Heart left ventricle (tissue), 16 donors: Measurements from ENCODE around the gene LRP1. TPM values are rescaled to one million over a fixed set of nuclear protein-coding genes. Genes with fewer than 3 reads are reported as not detected.

Experiments
- ATAC-seq, 4 donors: fragments of 200-7000 bp; cut with Tn5 transposase; one replicate each; pipeline ENCODE4 v1.9.1; 2020 to 2022; ENCODE audit warnings: moderate library complexity in 4 of 4, mild to moderate bottlenecking in 3 of 4, moderate number of reproducible peaks in 1 of 4
- DNase-seq, 5 donors: peaks; one replicate each; pipeline ENCODE4 v3.0.0-alpha.2; 2020
- H3K27ac ChIP-seq, 12 donors: fragments of 200-600 bp; sonication (generic) in 4 of 12; one replicate each; pipeline versions ENCODE4 v1.5.0 to v1.8.0; 2016 to 2022; ENCODE audit warnings: mild to moderate bottlenecking in 2 of 12
- H3K27me3 ChIP-seq, 9 donors: fragments of 200-600 bp; sonication (generic) in 2 of 9; one replicate each; pipeline versions ENCODE4 v1.5.1 to v1.8.0; 2016 to 2022; ENCODE audit warnings: mild to moderate bottlenecking in 3 of 9
- H3K36me3 ChIP-seq, 9 donors: fragments of 200-600 bp; sonication (generic) in 2 of 9; one replicate each; pipeline versions ENCODE4 v1.5.0 to v1.8.0; 2018 to 2022; ENCODE audit warnings: mild to moderate bottlenecking in 2 of 9
- H3K4me1 ChIP-seq, 12 donors: fragments of 200-600 bp; sonication (generic) in 4 of 12; one replicate each; pipeline versions ENCODE4 v1.5.0 to v1.8.0; 2016 to 2022; ENCODE audit warnings: mild to moderate bottlenecking in 3 of 12
- H3K4me3 ChIP-seq, 12 donors: fragments of 200-600 bp; sonication (generic) in 4 of 12; one replicate each; pipeline versions ENCODE4 v1.5.0 to v1.8.0; 2017 to 2022; ENCODE audit warnings: mild to moderate bottlenecking in 9 of 12, moderate library complexity in 4 of 12
- H3K9me3 ChIP-seq, 12 donors: fragments of 200-600 bp; sonication (generic) in 4 of 12; one replicate each; pipeline versions ENCODE4 v1.5.0 to v1.8.0; 2016 to 2022; ENCODE audit warnings: mild to moderate bottlenecking in 1 of 12
- CTCF ChIP-seq, 12 donors: fragments of 200-600 bp; sonication (generic) in 4 of 12; IDR thresholded peaks; one replicate each; pipeline versions ENCODE4 v1.5.0 to v1.8.0; 2018 to 2022; ENCODE audit warnings: antibody characterized with exemption in 12 of 12, mild to moderate bottlenecking in 5 of 12
- POLR2A ChIP-seq, 2 donors: fragments of 450-650 bp; IDR thresholded peaks; one replicate each; pipeline ENCODE4 v1.6.1; 2017; ENCODE audit warnings: antibody characterized with exemption in 2 of 2, mild to moderate bottlenecking in 2 of 2, moderate library complexity in 2 of 2
- WGBS, 4 donors: extraction: QIAGEN DNeasy Blood & Tissue Kit in 2 of 4; methylation state at CpG; one replicate each; pipeline versions ENCODE4 v1.1.5 to v1.1.7; 2013 to 2018; 5-methylcytosine and 5-hydroxymethylcytosine counted together
- intact Hi-C, 10 donors: fragments of 100-400 bp; cut with DNase I; formaldehyde crosslinking; loops; one replicate each; pipeline versions ENCODE4 v1.11.1 to v1.14.2; 2022
- polyA plus RNA-seq, 2 donors: library from polyadenylated mRNA; stranded (reverse); fragments of 200-250 nt; gene quantifications; one replicate each; pipeline ENCODE4 v1.2.3, GENCODE V29; 2013
- total RNA-seq, 9 donors: library from RNA; depleted of rRNA in 2 of 9; stranded (reverse); fragments of >200 nt in 2 of 9; fragmentation: NEBNext Ultra II Directional in 3 of 9; extraction: Animal tissue kit (Norgen Biotek cat#: 25700) in 3 of 9; gene quantifications; one replicate each; pipeline versions ENCODE4 v1.1.0 to v1.2.4, GENCODE V29; 2016 to 2023
- donor health status: ischemic (EF 13 %, LVEDD 7.1; RV severe dilation, severe dysfunction).
- donor health status: healthy with polysubstance abuse.
- donor health status: DM: no; HTN: yes; CAD: no.
- donor health status: DM: no; HTN: no; CAD: no.
- donor health status: ischemic (EF 25% LVEDD 6.9; RV normal size, moderate dysfunction).
- donor health status: ischemic (EF 25% LVEDD 5.7; RV mildly dilated, moderate dysfunction).
- donor health status: healthy.
- donor health status: DM: yes; HTN: yes; CAD: no.
- donor health status: ischemic (EF 35%, LVEDD 5.7; RV mildly dilated, moderate dysfunction).
- donor health status: nonischemic (EF 11% LVEDD 7.7; RV severe dilation, severe dysfunction).
- donor health status: DM: yes; HTN: yes; CAD: no.
- donor health status: PGD.
- donor health status: ischemic (EF 29% LVEDD 5.4; RV normal size, mild dysfunction).
- donor health status: nonischemic (EF 23%, LVEDD 6.1; RV moderate dilation, normal function).

The LRP1 gene
- total and polyA plus RNA-seq, 11 donors = 23.0 to 316 (median 69.0) TPM

GRCh38 chr12:57216921-57217879 is 88.9 kb downstream of the LRP1 start:
- no peaks in the 10 kb centered on the region for H3K9me3 ChIP-seq
- peak overlapping the region; percentile 21 to 66 (median 56) for H3K4me3 ChIP-seq
- WGBS, 4 donors = 4 to 11% (median 5%) methylated on average over 25 to 63 of the region's 63 CpGs
- DNase-seq = no peak
- no peak for TF ChIP-seq POLR2A (IDR thresholded peaks at IDR 0.05)
- TF ChIP-seq CTCF (IDR thresholded peaks at IDR 0.05) = no peak
- peaks cover 8 to 45% (median 33%) of the 10 kb centered on the region in 12 donors for H3K4me1 ChIP-seq
- no peak overlapping the region for H3K27ac ChIP-seq
- intact Hi-C loops = loop anchor here in 2 of 10 donors (1.0 to 5.0 kb wide), 2 partner anchors 20 to 240 kb away; partner anchors contain the start of genes GLI1 (in 1 of the 2) and INHBE (in 1 of the 2)
- H3K27me3 ChIP-seq = peaks cover 9 to 73% (median 54%) of the 10 kb centered on the region in 9 donors
- H3K36me3 ChIP-seq = peaks cover 0 to 8% (median 2%) of the 10 kb centered on the region in 9 donors
- no peak for ATAC-seq

GRCh38 chr12:57218030-57218853 is 90.0 kb downstream of the LRP1 start:
- H3K4me1 ChIP-seq = peaks cover 8 to 38% (median 31%) of the 10 kb centered on the region in 12 donors

GRCh38 chr12:57219205-57219992 is 91.1 kb downstream of the LRP1 start:
- TF ChIP-seq CTCF (IDR thresholded peaks at IDR 0.05) (no peak), POLR2A (IDR thresholded peaks at IDR 0.05) (no peak)
- intact Hi-C loops = loop anchor here in 1 of 10 donors (5.0 kb wide), 1 partner anchor 238 kb away; the partner anchor contains the start of genes GLI1 and INHBE
- 67 to 75% (median 70%) methylated on average over 14 of the region's 14 CpGs for WGBS, 4 donors
- Histone ChIP-seq H3K4me1 (peaks cover 3 to 28% (median 21%) of the 10 kb centered on the region in 12 donors), H3K9me3 (no peaks in the 10 kb centered on the region), H3K27me3 (peaks cover 23 to 95% (median 74%) of the 10 kb centered on the region in 9 donors), H3K36me3 (no peaks in the 10 kb centered on the region), H3K4me3 (no peak overlapping the region), H3K27ac (no peak overlapping the region)
- no peak for ATAC-seq
- no peak for DNase-seq

More at GRCh38 chr12:57218030-57218853, 90.0 kb downstream of the LRP1 start:
- no peak for TF ChIP-seq POLR2A (IDR thresholded peaks at IDR 0.05)
- no peak for TF ChIP-seq CTCF (IDR thresholded peaks at IDR 0.05)
- intact Hi-C loops = loop anchor here in 1 of 10 donors (5.0 kb wide), 1 partner anchor 239 kb away; the partner anchor contains the start of genes GLI1 and INHBE
- DNase-seq (no peak), ATAC-seq (no peak)
- WGBS, 4 donors = 78 to 88% (median 82%) methylated on average over 5 of the region's 5 CpGs
- Histone ChIP-seq H3K27ac (no peak overlapping the region), H3K36me3 (no peaks in the 10 kb centered on the region), H3K9me3 (no peaks in the 10 kb centered on the region), H3K4me3 (no peak overlapping the region), H3K27me3 (peaks cover 16 to 84% (median 63%) of the 10 kb centered on the region in 9 donors)
